HG03064 (cell line): ENCODE measurements around the gene EIPR1.
"Not testable (repeated sequence)": the region's sequence is repeated elsewhere in the genome, so short reads cannot be mapped to it uniquely, and the experiment has no call there.

Experiments used
- ATAC-seq: cut with Tn5 transposase; IDR thresholded peaks from one replicate; pipeline ENCODE4 v1.9.1; 2021; ENCODE audit warnings: low read depth; ENCODE audit not compliant: unreplicated experiment

Gene EIPR1

DNA sequence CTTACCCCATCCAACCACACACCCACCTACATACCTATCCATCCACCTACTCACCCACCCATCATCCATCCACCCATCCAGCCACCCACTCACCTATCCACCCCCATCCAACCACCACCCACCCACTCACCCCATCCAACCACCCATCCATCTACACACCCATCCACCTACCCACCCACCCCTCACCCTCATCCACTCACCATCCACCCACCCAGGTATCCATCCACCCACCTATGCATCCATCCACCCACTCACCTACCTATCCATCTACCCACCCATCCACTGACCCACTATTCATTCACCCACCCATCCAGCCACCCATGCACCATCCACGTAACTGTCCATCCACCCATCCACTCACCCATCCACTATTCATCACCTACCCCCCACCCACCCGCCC lies 194.8 kb downstream of the EIPR1 start:
- ATAC-seq = no peak

GRCh38 chr2:3181416-3182010 lies 196.1 kb downstream of the EIPR1 start:
- no peak for ATAC-seq

DNA sequence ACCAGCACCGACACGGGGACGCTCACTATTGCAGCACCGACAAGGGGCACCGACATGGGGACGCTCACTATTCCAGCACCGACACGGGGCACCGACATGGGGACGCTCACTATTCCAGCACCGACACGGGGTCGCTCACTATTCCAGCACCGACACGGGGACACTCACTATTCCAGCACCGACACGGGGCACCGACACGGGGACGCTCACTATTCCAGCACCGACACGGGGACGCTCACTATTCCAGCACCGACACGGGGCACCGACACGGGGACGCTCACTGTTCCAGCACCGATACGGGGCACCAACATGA lies 196.8 kb downstream of the EIPR1 start:
- not testable (repeated sequence) for ATAC-seq

DNA sequence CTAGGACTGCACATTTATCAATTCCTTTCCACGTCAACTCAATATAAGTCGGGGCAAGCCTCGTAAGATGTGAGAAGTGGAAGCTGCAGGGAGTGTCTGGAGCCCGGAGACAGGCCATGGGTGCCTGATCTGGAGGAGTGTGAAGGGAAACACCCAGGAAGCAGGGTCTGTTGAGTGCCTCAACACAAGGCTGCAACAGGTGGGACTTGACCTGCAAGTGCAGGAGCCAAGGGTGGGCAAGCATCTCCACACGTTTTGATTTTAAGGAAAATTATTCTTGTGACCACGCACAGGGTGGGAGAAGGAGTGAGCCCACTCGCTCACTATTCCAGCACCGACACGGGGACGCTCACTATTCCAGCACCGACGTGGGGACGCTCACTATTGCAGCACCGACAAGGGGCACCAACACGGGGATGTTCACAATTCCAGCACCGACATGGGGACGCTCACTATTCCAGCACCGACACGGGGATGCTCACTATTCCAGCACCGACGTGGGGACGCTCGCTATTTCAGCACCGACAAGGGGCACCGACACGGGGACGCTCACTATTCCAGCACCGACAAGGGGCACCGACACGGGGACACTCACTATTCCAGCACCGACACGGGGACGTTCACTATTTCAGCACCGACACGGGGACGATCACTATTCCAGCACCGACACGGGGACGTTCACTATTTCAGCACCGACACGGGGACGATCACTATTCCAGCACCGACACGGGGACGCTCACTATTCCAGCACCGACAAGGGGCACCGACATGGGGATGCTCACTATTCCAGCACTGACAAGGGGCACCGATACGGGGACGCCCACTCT lies 197.3 kb downstream of the EIPR1 start:
- no peak for ATAC-seq

GRCh38 chr2:3179626-3180025 lies 198.0 kb downstream of the EIPR1 start:
- ATAC-seq = no peak

- no peak for ATAC-seq
These were observed 198.4 kb downstream of the EIPR1 start for GRCh38 chr2:3179208-3179607.

GRCh38 chr2:3178578-3179031 lies 199.0 kb downstream of the EIPR1 start:
- ATAC-seq = no peak

GRCh38 chr2:3177891-3178577 lies 199.6 kb downstream of the EIPR1 start:
- ATAC-seq = no peak

DNA sequence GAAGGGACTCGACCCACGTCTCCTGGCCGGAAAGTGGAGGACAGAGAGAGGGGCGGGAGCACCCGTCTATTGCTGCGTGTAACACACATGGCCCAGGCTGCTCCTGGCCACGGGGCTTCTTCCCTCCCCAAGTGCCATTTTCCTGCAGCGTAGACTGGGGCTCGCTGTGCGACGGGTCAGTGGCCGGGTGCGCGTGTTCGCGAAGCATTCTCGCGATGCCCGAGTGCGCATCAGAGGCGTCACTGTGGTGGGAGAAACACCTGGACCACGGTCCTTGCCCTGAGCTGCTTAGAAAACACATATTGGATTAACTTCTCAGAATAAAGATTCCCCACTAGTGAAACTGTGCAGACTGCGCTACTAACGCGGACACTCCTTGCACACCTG lies 200.8 kb downstream of the EIPR1 start:
- ATAC-seq = no peak

GRCh38 chr2:3176071-3176868 lies 201.3 kb downstream of the EIPR1 start:
- no peak for ATAC-seq

GRCh38 chr2:3175568-3175955 lies 202.1 kb downstream of the EIPR1 start:
- ATAC-seq = no peak

DNA sequence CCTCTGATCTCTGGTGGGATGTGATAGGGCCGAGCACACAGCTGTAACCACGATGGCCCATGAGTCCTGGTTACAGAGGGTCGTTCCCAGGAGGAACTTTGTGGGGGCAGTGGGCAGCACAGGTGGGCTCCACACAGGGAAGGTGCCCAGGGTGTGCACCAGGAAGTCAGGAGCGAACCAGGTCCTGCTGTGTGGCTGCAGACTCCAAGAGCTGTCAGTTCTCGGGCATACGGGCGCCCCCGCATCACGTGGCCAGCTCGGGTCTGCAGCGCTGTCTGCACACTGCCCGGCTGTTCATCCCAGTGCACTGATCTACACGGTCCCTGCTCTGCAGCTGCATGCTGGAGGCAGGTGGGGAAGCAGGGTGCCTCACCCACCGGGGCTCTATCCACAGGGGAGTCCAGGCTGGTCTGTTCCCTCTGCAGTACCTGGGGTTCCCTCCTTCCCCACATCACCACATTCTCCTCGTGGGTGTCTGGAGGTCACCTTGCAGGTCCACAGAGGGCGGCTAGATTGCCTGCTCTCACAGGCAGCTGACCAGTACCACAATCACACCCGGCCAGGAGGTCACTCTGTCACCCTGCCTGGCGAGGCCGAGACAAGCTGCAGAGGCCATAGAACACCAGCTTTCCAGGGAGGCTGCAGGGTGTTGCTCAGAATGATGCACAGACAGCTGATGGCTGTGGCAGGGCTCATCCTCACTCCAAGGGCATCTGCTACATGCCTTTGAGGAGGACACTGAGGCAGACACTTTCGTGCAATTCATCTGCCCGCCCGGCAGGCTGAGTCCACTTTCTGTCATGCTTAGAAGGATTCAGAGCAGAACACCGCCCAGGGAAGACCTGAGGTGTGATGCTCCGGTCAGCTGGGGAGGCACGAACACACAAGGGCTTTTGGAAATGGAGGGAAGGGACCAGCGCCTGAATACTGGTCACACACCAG lies 202.7 kb downstream of the EIPR1 start:
- no peak for ATAC-seq

- ATAC-seq = no peak
These were observed 204.6 kb downstream of the EIPR1 start for GRCh38 chr2:3173031-3173430.

DNA sequence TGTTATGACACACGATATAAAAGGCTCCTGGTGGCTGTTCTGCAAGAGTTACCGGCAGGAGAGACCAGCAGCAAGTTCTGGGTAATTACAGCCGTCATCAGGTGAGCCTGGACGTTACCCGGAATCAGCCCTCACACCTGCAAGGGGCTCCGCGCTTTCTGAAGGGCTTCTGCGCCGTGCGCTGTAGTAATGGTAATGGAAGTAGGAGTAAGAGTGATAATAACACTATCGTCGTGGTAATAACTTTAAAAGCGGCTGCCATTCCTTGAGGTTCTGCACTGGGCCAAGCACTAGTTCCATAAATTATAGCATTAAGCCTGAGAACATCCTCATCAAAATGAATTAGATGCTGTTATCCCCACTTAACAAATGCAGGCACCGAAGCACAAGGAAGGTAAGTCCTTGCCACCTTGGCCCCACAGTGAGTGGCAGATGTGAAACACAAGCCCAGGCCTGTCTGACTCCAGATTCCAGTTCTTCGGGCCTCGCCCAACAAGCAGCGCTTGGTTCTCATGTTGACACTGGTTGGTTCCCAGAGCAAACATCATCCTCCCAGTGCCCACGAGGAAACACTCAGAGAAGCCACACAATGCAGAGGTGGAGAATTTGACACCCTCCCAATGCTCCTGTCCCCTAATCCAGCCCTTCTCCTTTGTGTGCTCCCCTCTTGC lies 205.2 kb downstream of the EIPR1 start:
- no peak for ATAC-seq

DNA sequence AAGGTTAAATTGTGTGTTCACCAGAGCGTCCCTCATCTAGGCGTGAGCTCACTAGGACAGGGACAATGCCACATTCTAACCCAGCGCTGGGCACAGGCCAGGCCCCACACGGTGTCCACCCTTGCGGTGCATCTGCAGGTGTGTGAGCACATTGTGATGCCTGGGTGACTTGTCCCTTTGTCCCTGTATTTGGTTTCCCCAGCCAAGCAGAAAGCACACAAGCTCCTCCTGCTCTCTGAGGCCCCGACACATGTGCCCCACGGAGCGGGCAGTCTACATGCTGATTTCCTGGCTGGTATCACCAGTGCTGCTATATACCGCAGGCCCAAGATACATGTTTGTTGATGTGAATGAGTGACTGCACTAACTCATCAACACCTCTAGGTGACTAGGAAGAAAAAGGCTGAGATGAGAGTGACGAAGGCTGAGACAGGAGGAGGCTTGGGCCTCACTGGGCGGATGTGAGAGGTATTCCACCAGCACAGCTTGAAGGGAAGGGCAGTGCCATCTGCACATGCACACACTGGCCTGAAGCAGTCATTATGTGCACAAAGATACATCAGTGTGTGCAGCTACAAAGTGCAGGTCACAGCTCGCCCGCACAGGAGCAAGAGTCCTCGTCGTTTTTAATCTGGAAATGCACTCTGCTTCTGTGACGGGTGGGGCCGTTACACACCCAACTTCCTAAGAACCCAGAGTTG lies 205.9 kb downstream of the EIPR1 start:
- ATAC-seq = no peak

DNA sequence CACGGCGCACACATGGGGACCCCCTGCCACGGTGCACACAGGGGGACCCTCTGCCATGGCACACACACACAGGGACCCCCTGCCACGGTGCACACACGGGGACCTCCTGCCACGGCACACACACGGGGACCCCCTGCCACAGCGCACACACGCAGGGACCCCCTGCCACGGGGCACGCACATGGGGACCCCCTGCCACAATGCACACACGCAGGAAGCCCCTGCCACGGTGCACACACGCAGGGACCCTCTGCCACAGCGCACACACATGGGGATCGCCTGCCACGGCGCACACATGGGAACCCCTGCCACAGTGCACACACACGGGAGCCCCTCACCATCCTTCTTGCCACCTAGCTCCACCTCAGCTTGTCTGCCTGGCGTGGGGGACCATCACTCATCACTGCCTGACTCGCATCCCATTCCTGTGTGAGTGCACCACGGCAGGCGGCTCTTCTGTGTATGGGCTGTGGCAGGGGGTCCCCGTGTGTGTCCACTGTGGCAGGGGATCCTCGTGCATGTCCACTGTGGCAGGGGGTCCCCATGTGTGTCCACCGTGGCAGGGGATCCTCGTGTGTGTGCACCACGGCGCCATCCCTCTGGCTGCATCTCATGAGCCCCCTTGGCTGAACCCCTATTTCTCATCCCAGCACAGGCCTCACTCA lies 206.7 kb downstream of the EIPR1 start:
- ATAC-seq = no peak

- ATAC-seq = no peak
These were observed 208.3 kb downstream of the EIPR1 start for GRCh38 chr2:3169106-3169870.
